Hematopoietic multipotent progenitor cell (in vitro differentiated cells): ENCODE data around the gene RPL12. TPM values are rescaled to one million over a fixed set of nuclear protein-coding genes. Genes with fewer than 3 reads are reported as not detected.

ENCODE experiments used
- DNase-seq, 3 donors: peaks; one replicate each; pipeline ENCODE4 v3.0.0-alpha.2; 2011 to 2015; ENCODE audit warnings: low read depth in 2 of 3, low spot score in 2 of 3
- total RNA-seq: library from RNA; depleted of rRNA; stranded (reverse); fragments of >200 nt; gene quantifications from one replicate; pipeline ENCODE4 v1.2.3, GENCODE V29; 2012

The RPL12 gene
- total RNA-seq = 3,064 TPM

DNA sequence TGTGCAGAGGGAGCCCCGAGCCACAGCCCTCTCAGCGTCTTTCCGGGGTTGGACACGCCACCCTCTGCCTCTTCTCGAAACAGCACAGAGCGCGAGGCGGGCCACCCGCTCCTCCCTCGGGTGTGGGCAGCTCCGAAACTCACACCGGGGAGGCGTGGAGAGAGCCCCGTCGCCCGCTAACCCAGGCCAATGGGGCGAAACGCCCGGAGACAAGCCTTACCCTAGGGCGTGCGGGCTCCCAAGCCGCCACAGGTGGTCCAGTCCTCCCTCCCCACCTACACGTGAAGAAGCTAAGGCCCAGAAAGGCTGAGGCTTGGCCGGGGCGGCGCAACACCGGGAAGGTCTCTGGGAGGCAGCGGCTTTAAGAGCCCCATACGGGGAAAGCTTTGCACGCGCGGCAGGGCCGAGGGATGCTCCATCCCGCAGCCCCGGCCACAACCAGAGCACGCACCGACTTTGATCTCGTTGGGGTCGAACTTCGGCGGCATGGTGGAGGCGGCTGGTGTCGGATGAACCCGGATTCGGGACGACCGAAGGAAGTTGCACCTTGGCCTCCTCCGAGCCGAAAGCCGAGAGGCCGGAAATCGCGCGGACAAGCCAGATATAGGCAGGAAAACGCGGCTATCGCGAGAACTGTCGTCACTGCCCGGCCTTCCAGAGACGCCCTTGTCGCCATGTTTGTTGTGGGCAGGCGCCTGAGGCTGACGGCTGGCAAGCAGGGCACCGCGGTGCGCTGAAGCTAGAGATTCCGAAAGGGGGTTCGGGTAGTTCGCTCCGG lies at the start of gene RPL12, which contains the start of gene LRSAM1:
RPL12 (minus strand) TSS at position 577 of the 778 bp plus-strand sequence; CDS start at position 488, 89 bp downstream.
LRSAM1 (plus strand) TSS at position 681 of the 778 bp plus-strand sequence. CDS start 3,018 bp downstream, outside the sequence.
- peak; percentile 94 to 99 (median 96) for DNase-seq

GRCh38 chr9:127500862-127501261 lies 49.7 kb upstream of the RPL12 start:
- DNase-seq = no peak

GRCh38 chr9:127500399-127500798 lies 49.2 kb upstream of the RPL12 start:
- no peak for DNase-seq

- no peak for DNase-seq
Measured at GRCh38 chr9:127498298-127498697, 47.1 kb upstream of the RPL12 start.

DNA sequence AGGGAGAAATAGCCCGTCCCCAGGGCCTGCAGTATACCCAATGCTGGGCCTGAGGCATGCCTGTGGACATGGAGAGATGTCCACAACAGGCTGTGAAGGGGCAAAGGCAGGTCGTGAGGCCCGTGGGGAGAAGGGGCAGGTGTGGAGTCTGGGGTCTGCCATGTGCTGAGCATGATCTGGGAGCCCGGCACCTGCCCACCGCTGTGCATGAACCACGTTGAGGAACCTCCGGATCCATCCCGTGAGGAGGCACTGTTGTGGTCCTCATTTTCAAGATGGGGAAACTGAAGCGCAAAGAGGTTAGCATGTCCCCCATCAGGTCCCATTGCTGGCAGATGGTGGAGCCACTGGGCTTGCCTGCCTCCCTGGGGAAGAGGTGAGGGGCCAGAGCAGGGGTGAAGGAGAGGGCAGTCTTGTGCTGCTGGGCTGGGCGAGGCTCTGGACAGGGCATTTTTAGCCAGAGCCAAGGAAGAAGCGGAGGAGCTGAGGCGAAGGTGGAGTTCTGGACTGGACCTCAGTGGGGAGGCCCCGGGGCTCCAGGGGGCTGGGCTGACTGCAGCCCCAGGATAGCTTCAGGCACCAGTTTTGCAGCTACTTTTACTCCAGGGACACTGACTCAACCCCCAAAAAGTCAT lies 46.6 kb upstream of the RPL12 start:
- DNase-seq = no peak

GRCh38 chr9:127496974-127497373 lies 45.8 kb upstream of the RPL12 start:
- DNase-seq = no peak

- DNase-seq = no peak
Measured at GRCh38 chr9:127495884-127496555, 44.8 kb upstream of the RPL12 start.

DNA sequence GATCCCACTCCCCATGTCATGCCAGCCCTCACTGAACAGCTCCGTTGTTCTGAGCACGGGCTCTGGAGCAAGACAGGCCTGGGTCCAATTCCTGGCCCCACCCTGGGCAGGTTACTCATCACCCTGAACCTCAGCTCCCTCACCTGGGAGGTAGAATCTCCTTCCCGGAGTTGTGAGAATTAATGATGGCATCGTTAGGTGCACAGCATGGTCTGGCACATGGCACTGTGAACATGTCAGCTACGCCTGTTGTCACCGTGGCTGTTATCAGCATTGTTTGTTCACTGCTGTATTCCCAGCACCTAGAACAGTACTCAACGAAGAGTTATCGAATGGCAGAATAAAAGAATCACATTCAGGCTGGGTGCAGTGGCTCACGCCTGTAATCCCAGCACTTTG lies 43.1 kb upstream of the RPL12 start:
- no peak for DNase-seq

DNA sequence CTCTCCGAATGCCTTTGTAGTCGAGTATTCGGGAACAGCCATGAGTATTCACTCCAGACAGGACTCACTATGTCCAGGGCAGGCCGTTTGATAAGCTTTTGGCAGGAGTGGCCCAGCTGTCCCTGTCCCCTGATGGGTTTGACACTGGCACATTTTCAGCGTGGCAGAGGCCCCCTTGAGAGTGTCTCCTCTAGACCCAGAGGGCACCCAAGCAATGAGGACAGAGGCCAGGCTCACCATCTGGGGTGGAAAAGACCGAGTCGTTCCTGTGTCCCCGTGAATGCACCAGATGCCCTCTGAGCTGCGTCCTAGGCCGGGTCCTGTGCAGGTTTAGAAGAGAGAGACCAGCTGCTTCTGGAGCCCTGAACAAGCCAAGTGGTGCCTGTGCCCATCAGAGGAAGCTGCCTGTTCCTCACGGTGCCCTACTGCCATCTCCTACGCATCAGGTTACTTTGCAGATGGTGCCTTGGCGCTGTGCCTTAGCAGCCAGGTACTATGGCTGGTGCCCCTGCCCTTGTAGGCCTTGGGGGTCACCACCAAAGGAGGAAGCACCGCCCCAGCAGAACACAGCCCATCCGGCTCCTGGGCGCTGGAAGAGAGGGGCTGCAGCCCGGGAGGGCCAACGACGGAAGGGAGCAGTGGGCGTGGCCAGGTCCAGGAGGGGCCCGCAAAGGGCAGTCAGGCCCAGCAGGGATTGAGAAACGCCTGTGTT lies 42.5 kb upstream of the RPL12 start:
- DNase-seq = no peak

DNA sequence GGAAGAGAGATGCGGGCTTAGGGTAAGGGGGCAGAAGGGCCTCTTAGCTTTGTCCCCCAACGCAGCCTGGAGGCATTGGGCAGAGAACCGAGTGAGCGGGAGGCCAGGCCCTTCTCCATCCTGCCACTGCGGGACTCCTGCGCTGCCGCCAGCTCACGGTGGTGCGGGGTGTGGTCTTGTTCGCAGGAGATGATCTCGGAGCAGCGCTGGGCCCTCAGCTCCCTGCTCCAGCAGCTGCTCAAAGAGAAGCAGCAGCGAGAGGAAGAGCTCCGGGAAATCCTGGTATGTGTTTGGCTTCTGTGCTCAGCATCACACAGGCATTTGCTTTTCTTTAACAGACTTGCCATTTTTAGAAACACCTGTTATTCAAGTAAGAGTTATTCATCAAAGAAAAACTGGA lies 41.4 kb upstream of the RPL12 start:
- no peak for DNase-seq

DNA sequence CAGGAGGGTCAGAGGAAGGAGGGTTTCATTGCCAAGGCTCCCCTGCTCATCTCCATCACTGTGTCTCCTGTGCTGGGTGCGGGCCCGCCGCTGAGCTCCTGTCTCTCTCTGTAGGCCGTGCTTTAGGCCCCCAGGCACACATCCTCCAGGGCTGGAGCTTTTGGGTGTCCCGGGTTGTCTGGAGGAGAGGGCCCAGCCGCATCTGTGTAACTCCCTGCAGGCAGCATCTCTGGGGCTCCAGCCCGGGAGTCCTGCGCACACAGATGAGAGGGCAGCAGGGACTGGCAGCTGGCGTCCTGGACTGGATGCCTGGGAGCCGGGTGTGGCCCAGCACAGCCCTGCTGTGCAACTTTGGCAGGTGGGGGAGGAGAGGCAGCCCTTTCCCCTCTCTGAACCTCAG lies 40.3 kb upstream of the RPL12 start:
- no peak for DNase-seq

DNA sequence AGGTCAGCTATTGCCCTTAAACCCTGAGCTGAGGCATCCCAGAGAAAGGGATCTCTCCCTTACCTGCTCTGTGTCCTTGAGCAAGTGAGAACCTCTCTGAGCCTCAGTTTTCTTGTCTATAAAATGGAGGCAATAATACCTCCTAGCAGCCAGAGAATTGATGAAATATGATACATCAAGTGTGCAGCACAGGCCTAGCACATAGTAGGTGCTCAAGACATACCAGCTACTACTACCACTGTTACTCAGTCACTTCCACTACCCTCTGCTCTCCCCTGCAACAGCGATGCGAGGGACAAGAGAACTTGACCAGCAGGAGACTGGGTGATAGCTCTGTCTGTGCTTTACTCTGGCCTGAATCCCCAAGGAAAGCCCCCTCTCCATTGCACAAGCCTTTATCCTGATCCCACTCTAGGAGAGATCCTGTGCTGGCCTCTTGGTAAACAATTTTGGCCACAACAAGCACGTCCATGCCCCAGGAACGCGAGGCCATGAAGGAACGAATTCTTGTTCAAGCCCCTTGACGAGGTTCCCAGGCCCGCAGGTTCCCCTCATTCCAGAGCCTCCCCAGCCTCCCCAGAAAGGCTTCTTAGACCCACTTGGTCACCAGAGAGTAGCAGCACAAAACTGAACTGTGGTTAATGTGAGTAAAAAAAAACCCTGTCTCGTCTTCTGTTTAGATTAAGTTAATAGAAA lies 39.5 kb upstream of the RPL12 start:
- no peak for DNase-seq

DNA sequence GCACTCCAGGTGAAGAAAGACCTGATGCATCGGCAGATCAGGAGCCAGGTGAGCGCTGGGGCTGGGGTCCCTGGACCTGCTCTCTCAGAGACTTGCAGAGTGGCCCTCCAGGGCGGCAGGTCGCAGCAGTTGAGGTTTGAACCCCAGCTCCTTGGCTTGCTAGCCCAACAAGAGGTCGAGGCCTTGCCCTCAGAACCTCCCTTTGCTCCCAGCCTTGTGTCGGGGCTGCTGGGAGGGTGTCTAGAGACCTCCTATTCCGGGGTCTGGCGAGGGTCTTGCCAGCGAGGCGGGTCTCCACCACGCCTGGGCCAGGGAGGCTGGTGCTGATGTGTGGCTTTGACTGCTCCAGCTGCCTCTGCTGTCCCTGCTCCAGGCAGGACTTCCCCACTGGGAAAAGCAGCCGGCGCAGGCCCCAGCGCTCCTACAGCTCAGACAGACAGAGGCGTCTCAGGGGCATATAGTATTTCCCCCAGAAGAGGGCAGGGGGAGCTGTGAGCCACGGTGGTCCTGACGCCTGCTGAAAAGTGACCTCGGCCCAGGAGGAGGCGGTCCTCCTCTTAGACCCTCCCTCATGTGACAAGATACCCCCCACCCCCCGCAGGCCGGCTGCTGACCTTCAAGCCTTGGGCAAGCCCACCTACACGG lies 38.4 kb upstream of the RPL12 start:
- no peak for DNase-seq

DNA sequence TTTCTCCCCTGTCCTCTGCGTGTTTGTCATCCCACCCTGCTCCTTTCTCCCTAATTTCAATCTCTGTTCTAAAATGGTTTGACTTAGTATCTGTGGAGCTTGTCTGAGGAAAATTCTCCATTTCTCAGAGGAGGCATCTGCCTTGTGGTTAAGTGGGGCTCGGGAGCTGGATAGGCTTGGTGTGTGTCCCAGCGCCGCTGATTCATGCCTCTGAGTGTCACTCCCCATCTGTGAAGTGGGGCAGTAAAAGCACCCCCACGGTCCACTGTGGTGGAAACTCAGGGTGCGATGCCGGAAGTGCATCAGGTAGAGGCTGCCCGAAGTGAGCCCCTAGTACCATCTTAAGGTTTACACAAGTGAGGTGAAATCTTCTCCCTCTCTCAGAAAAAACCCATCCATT lies 37.7 kb upstream of the RPL12 start:
- no peak for DNase-seq

DNA sequence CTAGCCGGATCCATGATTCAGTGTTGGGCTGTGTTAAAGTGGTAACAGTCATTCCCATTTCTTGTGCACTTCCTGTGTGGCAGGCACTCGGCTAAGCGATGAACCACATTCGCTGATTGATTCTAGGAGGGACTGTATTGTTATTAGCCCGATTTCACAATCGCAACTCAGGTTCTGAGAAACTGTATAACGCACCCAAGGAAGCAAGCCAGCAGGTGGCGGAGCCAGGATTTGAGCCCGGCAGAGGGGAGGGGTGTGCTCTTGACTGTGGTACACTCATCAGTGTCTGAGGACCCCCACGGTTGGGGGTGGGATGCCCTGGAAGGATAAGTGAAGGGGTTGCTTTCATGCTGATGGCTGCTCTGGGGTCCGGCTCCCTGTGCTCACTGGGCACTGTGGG lies 34.8 kb upstream of the RPL12 start:
- DNase-seq = no peak

- no peak for DNase-seq
Measured at GRCh38 chr9:127482662-127483061, 31.5 kb upstream of the RPL12 start.

GRCh38 chr9:127479507-127480081 lies 28.4 kb upstream of the RPL12 start:
- no peak for DNase-seq

- no peak for DNase-seq
Measured at GRCh38 chr9:127474592-127474991, 23.4 kb upstream of the RPL12 start.

- DNase-seq = no peak
Measured at GRCh38 chr9:127473932-127474331, 22.7 kb upstream of the RPL12 start.

- no peak for DNase-seq
Measured at GRCh38 chr9:127473501-127473900, 22.3 kb upstream of the RPL12 start.
